ENCODE results near the gene DOCK2. TPM values are rescaled to one million over a fixed set of nuclear protein-coding genes. Genes with fewer than 3 reads are reported as not detected.
"Not testable (repeated sequence)": the region's sequence is repeated elsewhere in the genome, so short reads cannot be mapped to it uniquely, and the experiment has no call there.

The DOCK2 gene
- total and polyA plus RNA-seq, 2 donors: 4.1 to 19.1 TPM

DNA sequence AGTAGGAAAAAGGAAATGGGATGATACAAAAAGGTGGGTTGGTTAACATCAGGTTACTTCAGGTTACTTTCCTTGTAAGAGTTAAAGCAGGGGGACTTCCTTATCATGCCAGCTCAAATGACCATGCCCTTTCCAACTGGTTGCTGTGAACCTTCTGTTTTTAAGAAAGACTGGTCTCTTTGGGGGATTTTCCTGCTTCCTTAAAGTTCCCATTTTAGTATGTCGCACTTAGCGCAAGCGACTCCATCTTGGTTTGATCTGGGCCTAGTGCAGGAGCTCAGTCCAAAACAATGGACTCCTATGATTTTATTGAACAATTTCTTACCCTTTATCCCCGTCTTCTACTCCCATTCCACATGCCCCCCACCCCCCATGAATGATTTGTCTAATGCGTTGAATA, 173.4 kb downstream of the DOCK2 start:
- WGBS: 92% methylated on average over 5 of the region's 5 CpGs
- Histone ChIP-seq H3K36me3 (ENCODE audit: insufficient read depth) (no peaks in the 10 kb centered on the region), H3K27ac (ENCODE audit: low read depth) (no peak overlapping the region), H3K4me3 (ENCODE audit: low read depth, low read length) (no peak overlapping the region), H3K4me1 (ENCODE audit: insufficient read depth) (no peaks in the 10 kb centered on the region)
- DNase-seq (ENCODE audit: extremely low spot score): no peak

- Histone ChIP-seq H3K27ac (ENCODE audit: low read depth) (no peak overlapping the region), H3K36me3 (ENCODE audit: insufficient read depth) (no peaks in the 10 kb centered on the region), H3K4me1 (ENCODE audit: insufficient read depth) (no peaks in the 10 kb centered on the region), H3K4me3 (ENCODE audit: low read depth, low read length) (no peak overlapping the region)
- no peak for DNase-seq (ENCODE audit: extremely low spot score)
- WGBS: 71% methylated on average over 5 of the region's 5 CpGs
Measured at GRCh38 chr5:169811023-169811422, 173.9 kb downstream of the DOCK2 start.

GRCh38 chr5:169811680-169812079, 174.6 kb downstream of the DOCK2 start:
- Histone ChIP-seq H3K4me3 (ENCODE audit: low read depth, low read length) (no peak overlapping the region), H3K36me3 (ENCODE audit: insufficient read depth) (no peaks in the 10 kb centered on the region), H3K4me1 (ENCODE audit: insufficient read depth) (no peaks in the 10 kb centered on the region), H3K27ac (ENCODE audit: low read depth) (no peak overlapping the region)
- WGBS: 71% methylated on average over 5 of the region's 5 CpGs
- DNase-seq (ENCODE audit: extremely low spot score): no peak

DNA sequence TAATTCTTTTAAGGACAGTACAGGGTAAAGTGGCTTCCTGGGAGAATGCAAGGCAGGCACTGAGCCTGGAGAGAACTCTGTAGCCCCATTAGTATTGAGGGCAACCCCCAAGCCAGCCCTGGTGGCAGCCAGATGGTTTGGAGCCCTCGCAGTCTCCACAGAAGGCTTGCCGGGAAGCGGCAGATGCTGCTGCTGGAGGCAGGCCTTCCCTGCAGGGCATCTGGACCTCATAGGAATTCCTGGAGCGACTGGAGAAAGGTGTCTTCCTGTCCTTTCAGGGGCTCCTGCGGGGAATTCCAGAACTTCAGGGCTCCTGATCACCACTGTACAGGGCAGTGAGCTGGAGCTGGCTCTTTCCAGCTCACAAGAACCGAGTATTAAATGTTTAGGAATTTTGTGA, 175.7 kb downstream of the DOCK2 start:
- no peak for DNase-seq (ENCODE audit: extremely low spot score)
- no peak overlapping the region for H3K27ac ChIP-seq (ENCODE audit: low read depth)
- H3K36me3 ChIP-seq (ENCODE audit: insufficient read depth): no peaks in the 10 kb centered on the region
- H3K4me1 ChIP-seq (ENCODE audit: insufficient read depth): no peaks in the 10 kb centered on the region
- H3K4me3 ChIP-seq (ENCODE audit: low read depth, low read length): no peak overlapping the region
- WGBS: 73% methylated on average over 6 of the region's 6 CpGs

- Histone ChIP-seq H3K36me3 (ENCODE audit: insufficient read depth) (no peaks in the 10 kb centered on the region), H3K4me3 (ENCODE audit: low read depth, low read length) (no peak overlapping the region), H3K27ac (ENCODE audit: low read depth) (no peak overlapping the region), H3K4me1 (ENCODE audit: insufficient read depth) (no peaks in the 10 kb centered on the region)
- no peak for DNase-seq (ENCODE audit: extremely low spot score)
- 82% methylated on average over 3 of the region's 3 CpGs for WGBS
Measured at GRCh38 chr5:169814045-169814444, 177.0 kb downstream of the DOCK2 start.

DNA sequence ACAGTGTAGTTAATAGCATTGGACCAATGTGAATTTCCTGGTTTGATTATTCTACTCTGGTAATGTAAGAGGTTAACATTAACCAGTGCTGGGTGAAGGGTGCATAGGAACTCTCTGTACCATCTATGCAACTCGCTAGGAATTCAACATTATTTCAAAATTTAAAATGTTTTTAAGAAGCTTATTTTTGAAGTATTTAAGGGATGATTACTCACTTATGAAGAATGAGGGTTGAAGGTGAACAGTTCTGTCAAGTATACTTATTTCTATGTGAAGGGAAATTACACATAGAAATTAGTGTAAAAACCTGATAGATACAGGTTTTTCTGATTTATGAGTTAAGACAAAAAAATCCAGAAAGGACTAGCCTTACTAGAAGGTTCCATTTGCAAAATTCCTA, 177.4 kb downstream of the DOCK2 start:
- WGBS: 90% methylated on average over 1 of the region's 1 CpG
- Histone ChIP-seq H3K4me1 (ENCODE audit: insufficient read depth) (no peaks in the 10 kb centered on the region), H3K4me3 (ENCODE audit: low read depth, low read length) (no peak overlapping the region), H3K36me3 (ENCODE audit: insufficient read depth) (no peaks in the 10 kb centered on the region), H3K27ac (ENCODE audit: low read depth) (no peak overlapping the region)
- no peak for DNase-seq (ENCODE audit: extremely low spot score)

DNA sequence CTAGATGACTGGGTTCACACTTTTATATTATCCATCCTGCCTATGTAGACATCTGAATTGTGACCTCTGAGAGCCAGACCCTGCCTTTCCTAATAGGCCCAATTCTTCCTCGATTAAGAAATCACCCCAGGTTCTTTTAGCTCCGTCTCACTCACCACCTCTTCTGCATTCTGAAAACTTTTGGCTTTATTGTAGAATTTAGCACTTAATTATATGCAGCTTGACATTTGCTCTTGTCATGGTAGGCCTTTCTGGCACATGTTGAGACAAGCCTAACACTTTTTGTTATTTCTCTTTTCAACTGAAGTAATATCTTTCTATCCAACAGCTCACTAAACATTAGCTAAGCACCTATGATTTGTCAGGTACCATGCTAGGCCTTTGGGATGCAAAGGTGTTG, 180.0 kb downstream of the DOCK2 start:
- H3K4me1 ChIP-seq (ENCODE audit: insufficient read depth): no peaks in the 10 kb centered on the region
- H3K4me3 ChIP-seq (ENCODE audit: low read depth, low read length): no peak overlapping the region
- 95% methylated on average over 2 of the region's 2 CpGs for WGBS
- no peak for DNase-seq (ENCODE audit: extremely low spot score)
- no peaks in the 10 kb centered on the region for H3K36me3 ChIP-seq (ENCODE audit: insufficient read depth)
- H3K27ac ChIP-seq (ENCODE audit: low read depth): no peak overlapping the region

- H3K27ac ChIP-seq (ENCODE audit: low read depth): no peak overlapping the region
- WGBS: 62% methylated on average over 5 of the region's 5 CpGs
- DNase-seq (ENCODE audit: extremely low spot score): no peak
- H3K4me3 ChIP-seq (ENCODE audit: low read depth, low read length): no peak overlapping the region
- H3K36me3 ChIP-seq (ENCODE audit: insufficient read depth): no peaks in the 10 kb centered on the region
- H3K4me1 ChIP-seq (ENCODE audit: insufficient read depth): no peaks in the 10 kb centered on the region
Measured at GRCh38 chr5:169826618-169827017, 189.5 kb downstream of the DOCK2 start.

GRCh38 chr5:169827769-169828168, 190.7 kb downstream of the DOCK2 start:
- Histone ChIP-seq H3K27ac (ENCODE audit: low read depth) (no peak overlapping the region), H3K4me3 (ENCODE audit: low read depth, low read length) (no peak overlapping the region), H3K36me3 (ENCODE audit: insufficient read depth) (no peaks in the 10 kb centered on the region), H3K4me1 (ENCODE audit: insufficient read depth) (no peaks in the 10 kb centered on the region)
- no peak for DNase-seq (ENCODE audit: extremely low spot score)
- 71% methylated on average over 3 of the region's 3 CpGs for WGBS

DNA sequence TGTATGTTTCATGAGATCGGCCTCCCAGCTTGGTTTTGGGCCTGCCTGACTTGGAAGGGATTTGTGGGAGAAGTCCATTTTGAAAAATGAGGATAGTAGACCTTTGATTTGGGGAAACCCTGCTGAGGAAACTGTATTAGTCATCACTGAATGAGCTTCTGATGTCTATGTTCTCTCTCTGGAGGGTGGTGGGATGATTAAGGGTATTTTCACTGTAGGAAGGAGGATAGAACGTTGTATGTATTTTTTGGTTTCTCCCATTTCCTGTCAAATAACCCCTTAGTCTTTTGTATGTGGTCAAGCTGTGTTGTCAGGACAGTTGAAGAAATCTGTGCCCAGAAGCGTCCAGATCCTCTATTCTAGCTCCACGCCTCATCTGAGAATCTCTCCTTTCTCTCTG, 191.3 kb downstream of the DOCK2 start:
- 86% methylated on average over 4 of the region's 4 CpGs for WGBS
- no peak overlapping the region for H3K27ac ChIP-seq (ENCODE audit: low read depth)
- H3K4me1 ChIP-seq (ENCODE audit: insufficient read depth): no peaks in the 10 kb centered on the region
- no peaks in the 10 kb centered on the region for H3K36me3 ChIP-seq (ENCODE audit: insufficient read depth)
- DNase-seq (ENCODE audit: extremely low spot score): no peak
- H3K4me3 ChIP-seq (ENCODE audit: low read depth, low read length): no peak overlapping the region

- Histone ChIP-seq H3K4me1 (ENCODE audit: insufficient read depth) (no peaks in the 10 kb centered on the region), H3K27ac (ENCODE audit: low read depth) (no peak overlapping the region), H3K4me3 (ENCODE audit: low read depth, low read length) (no peak overlapping the region), H3K36me3 (ENCODE audit: insufficient read depth) (no peaks in the 10 kb centered on the region)
- WGBS: 24% methylated on average over 1 of the region's 1 CpG
- no peak for DNase-seq (ENCODE audit: extremely low spot score)
Measured at GRCh38 chr5:169831331-169831730, 194.3 kb downstream of the DOCK2 start.

- WGBS: 84% methylated on average over 3 of the region's 3 CpGs
- Histone ChIP-seq H3K36me3 (ENCODE audit: insufficient read depth) (no peaks in the 10 kb centered on the region), H3K4me1 (ENCODE audit: insufficient read depth) (no peaks in the 10 kb centered on the region), H3K4me3 (ENCODE audit: low read depth, low read length) (no peak overlapping the region), H3K27ac (ENCODE audit: low read depth) (no peak overlapping the region)
- DNase-seq (ENCODE audit: extremely low spot score): no peak
Measured at GRCh38 chr5:169832304-169832703, 195.2 kb downstream of the DOCK2 start.

- no peaks in the 10 kb centered on the region for H3K36me3 ChIP-seq (ENCODE audit: insufficient read depth)
- H3K4me1 ChIP-seq (ENCODE audit: insufficient read depth): no peaks in the 10 kb centered on the region
- no peak for DNase-seq (ENCODE audit: extremely low spot score)
- H3K4me3 ChIP-seq (ENCODE audit: low read depth, low read length): no peak overlapping the region
- H3K27ac ChIP-seq (ENCODE audit: low read depth): no peak overlapping the region
Measured at GRCh38 chr5:169832845-169833244, 195.8 kb downstream of the DOCK2 start.

- WGBS: 95% methylated on average over 2 of the region's 2 CpGs
- not testable (repeated sequence) for H3K4me3 ChIP-seq (ENCODE audit: low read depth, low read length); H3K27ac ChIP-seq (ENCODE audit: low read depth); H3K4me1 ChIP-seq (ENCODE audit: insufficient read depth); DNase-seq (ENCODE audit: extremely low spot score); H3K36me3 ChIP-seq (ENCODE audit: insufficient read depth)
Measured at GRCh38 chr5:169833681-169834292, 196.7 kb downstream of the DOCK2 start.

- not testable (repeated sequence) for H3K27ac ChIP-seq (ENCODE audit: low read depth); H3K4me3 ChIP-seq (ENCODE audit: low read depth, low read length); H3K36me3 ChIP-seq (ENCODE audit: insufficient read depth); H3K4me1 ChIP-seq (ENCODE audit: insufficient read depth); DNase-seq (ENCODE audit: extremely low spot score)
- WGBS: 85% methylated on average over 1 of the region's 1 CpG
Measured at GRCh38 chr5:169834540-169834939, 197.5 kb downstream of the DOCK2 start.

Data from urinary bladder (tissue), 4 donors.